ENCODE results near the gene BCL2L12.
A peak's percentile ranks its signal among the peaks of the same experiment; 100 is the strongest.

The BCL2L12 gene

GRCh38 chr19:49642492-49643035 lies 23.2 kb upstream of the BCL2L12 start:
- DNase-seq, result no peak

DNA sequence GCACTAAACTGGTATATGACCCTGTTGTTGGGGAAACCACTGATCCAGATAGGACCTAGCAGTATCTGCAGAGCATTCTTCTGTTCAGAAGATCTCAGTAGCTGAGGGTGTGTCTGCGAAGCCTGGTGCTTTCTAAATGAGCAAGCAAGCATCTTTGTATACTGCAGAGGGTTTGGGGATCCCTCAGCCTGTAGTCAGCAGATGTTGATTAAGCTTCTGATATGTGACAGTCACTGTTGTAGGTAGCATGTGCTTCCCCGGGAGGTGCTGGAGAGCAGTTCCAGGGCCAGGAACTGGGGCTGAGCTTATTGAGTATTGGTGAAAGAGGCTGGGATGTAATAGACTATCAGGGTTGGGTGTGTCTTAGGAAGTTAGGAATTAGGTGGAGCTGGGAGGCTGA lies 22.3 kb upstream of the BCL2L12 start:
- no peak for DNase-seq

- DNase-seq, result no peak
Measured at GRCh38 chr19:49645592-49645991, 20.1 kb upstream of the BCL2L12 start.

DNA sequence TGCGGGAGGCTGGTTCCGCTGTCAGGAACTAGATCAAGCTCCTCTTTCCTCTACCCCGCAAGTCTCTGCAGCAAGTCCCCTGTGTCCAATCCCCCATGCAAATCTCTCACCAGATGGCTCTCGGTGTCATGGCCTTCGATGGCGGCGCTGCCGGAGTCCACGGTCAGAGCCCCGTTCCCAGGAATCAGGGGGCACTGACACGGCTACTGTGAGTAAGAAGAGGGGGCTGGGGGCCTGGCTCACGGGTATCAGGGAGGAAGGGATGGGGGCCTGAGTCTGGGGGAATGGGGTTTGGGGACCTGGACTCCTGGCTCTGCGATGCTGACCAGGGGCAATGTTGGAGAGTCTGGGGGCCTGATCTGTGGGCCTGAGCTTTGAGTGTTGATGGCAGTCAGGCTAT lies 19.7 kb upstream of the BCL2L12 start:
- DNase-seq, result no peak

GRCh38 chr19:49646586-49646985 lies 19.1 kb upstream of the BCL2L12 start:
- DNase-seq, result no peak

DNA sequence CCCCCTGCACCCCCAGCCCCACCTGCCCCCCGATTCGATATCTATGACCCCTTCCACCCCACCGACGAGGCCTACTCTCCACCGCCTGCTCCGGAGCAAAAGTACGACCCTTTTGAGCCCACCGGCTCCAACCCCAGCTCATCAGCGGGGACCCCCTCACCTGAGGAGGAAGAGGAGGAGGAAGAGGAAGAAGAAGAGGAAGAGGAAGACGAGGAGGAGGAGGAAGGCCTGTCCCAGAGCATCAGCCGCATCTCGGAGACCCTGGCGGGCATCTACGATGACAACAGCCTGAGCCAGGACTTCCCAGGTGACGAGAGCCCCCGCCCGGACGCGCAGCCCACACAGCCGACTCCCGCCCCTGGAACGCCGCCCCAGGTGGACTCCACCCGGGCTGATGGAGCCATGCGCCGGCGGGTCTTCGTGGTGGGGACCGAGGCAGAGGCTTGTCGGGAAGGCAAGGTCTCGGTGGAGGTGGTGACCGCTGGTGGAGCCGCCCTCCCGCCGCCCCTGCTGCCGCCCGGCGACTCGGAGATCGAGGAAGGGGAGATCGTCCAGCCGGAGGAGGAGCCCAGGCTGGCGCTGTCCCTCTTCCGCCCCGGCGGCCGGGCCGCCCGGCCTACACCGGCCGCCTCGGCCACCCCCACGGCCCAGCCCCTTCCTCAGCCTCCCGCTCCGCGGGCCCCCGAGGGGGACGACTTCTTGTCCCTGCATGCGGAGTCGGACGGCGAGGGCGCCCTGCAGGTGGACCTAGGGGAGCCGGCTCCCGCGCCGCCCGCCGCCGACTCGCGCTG lies 14.5 kb upstream of the BCL2L12 start:
- DNase-seq, result no peak

- DNase-seq, result no peak
Measured at GRCh38 chr19:49651820-49652550, 13.7 kb upstream of the BCL2L12 start.

DNA sequence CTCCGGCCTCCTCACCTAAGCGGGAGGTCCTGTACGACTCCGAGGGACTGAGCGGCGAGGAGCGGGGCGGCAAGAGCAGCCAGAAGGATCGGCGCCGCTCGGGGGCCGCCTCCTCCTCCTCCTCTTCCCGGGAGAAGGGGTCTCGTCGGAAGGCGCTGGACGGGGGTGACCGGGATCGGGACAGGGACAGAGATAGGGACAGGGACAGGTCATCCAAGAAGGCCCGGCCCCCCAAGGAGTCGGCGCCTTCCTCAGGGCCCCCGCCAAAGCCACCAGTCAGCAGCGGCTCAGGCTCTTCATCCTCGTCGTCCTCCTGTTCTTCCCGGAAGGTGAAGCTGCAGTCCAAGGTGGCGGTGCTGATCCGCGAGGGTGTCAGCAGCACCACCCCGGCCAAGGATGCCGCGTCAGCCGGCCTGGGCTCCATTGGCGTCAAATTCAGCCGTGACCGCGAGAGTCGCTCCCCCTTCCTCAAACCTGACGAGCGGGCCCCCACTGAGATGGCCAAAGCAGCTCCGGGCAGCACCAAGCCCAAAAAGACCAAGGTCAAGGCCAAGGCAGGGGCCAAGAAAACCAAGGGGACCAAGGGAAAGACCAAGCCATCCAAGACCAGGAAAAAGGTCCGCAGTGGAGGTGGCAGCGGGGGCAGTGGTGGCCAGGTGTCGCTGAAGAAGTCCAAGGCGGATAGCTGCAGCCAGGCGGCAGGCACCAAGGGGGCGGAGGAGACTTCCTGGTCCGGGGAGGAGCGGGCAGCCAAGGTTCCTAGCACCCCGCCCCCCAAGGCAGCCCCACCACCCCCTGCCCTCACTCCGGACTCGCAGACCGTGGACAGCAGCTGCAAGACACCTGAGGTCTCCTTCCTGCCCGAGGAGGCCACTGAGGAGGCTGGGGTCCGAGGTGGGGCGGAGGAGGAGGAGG lies 12.9 kb upstream of the BCL2L12 start:
- DNase-seq, result no peak

DNA sequence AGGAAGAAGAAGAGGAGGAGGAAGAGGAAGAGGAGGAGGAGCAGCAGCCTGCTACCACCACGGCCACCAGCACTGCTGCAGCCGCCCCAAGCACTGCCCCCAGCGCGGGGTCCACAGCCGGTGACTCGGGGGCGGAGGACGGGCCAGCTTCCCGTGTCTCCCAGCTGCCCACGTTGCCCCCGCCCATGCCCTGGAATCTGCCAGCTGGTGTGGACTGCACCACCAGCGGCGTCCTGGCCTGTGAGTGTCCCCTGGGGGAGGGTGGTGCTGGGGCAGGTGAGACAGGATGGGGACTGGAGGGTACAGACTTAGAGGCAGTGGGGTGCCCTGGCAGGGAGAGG lies 12.3 kb upstream of the BCL2L12 start:
- DNase-seq, result no peak

DNA sequence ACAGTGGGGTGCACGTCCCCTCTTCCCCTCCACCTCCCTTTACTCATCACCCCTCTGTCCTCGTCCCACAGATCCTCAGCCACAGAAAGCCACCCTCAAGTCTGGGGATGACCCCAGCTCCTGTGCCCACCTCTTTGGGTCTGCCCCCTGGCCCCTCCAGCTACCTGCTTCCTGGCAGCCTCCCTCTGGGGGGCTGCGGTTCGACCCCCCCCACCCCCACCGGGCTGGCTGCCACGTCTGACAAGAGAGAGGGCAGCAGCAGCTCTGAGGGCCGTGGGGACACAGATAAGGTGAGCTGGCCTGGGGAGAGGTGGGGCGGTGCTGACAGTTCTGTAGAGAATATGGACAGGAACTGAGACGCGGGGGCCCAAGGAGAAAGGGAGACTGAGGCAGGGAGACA lies 11.2 kb upstream of the BCL2L12 start:
- DNase-seq, result no peak

- no peak for DNase-seq
Measured at GRCh38 chr19:49655570-49656455, 9.9 kb upstream of the BCL2L12 start.

DNA sequence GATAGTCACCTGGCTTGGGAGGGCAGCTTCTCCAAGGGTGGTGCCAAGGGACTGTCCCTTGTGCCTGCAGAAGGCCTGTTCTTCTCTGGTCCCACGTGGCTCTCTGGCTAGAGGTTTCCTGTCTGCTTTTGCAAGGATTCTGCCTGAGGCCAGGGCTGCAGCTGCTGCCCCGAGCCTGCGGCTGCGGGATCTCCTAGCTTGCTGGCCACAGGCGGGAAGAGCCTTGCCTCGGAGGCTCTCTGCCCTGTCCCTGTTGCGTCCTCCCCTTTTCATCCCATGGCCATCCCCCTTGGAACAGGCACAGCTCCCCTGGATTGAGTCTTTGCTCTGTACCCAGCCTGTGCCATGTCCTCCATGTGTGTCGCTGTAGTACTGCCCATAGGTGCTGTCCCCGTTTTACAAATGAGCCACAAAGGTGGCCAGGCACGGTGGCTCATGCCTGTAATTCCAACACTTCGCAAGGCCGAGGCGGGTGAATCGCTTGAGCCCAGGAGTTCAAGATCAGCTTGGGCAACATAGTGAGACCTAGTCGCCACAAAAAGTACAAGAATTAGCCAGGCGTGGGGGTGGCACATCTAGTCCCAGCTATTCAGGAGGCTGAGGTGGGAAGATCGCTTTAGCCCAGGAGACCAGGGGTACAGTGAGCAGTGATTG lies 9.2 kb upstream of the BCL2L12 start:
- DNase-seq, result no peak

DNA sequence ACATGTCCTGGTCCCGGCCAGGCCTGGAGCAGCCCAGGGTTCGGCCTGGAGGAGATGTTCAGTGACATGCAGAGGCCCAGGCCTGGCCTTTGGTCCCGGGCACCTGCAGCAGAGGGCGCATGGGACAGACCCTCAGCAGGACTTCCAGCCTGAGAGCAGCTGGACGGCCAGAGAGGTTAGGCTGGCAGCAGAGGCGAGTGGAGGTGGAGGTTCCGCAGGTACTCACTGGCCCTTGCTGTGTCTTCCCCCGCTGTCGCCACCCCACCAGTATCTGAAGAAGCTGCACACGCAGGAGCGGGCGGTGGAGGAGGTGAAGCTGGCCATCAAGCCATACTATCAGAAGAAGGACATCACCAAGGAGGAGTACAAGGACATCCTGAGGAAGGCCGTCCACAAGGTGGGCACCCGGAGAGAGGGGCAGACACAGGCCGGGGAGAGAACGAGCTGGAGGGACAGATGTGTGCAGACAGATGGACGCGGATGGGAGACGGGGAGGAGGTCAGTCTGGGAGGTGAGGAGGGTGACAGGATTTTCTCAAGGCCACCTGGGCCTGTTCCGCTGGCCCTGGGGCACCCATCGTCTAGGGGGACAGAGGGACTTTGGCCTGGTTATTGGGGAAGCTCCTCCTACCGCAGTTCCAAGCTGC lies 8.1 kb upstream of the BCL2L12 start:
- no peak for DNase-seq

- no peak for DNase-seq
Measured at GRCh38 chr19:49658139-49658517, 7.6 kb upstream of the BCL2L12 start.

- no peak for DNase-seq
Measured at GRCh38 chr19:49658566-49659442, 6.9 kb upstream of the BCL2L12 start.

GRCh38 chr19:49660338-49660961 lies 5.3 kb upstream of the BCL2L12 start:
- no peak for DNase-seq

DNA sequence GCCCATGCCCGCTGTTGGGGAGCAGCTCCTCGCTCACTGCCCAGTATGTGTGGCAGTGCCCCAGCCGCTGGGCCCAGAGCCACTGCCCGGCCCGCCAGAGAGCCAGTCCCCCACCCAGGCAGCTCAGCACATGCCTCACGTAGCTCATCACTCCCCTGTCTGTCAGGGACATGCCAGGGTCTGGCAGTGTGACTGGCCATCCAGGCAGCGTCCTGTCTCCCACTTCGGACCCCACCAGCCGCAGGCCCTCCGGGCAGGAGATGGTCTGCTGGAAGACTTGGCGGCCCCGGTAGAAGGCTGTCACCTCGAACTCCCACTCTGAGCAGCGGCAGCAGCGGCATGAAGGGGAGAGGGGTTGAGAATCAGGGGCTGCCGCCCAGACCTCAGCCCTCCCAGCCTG lies 3.7 kb upstream of the BCL2L12 start:
- no peak for DNase-seq

- no peak for DNase-seq
Measured at GRCh38 chr19:49663224-49663623, 2.5 kb upstream of the BCL2L12 start.

DNA sequence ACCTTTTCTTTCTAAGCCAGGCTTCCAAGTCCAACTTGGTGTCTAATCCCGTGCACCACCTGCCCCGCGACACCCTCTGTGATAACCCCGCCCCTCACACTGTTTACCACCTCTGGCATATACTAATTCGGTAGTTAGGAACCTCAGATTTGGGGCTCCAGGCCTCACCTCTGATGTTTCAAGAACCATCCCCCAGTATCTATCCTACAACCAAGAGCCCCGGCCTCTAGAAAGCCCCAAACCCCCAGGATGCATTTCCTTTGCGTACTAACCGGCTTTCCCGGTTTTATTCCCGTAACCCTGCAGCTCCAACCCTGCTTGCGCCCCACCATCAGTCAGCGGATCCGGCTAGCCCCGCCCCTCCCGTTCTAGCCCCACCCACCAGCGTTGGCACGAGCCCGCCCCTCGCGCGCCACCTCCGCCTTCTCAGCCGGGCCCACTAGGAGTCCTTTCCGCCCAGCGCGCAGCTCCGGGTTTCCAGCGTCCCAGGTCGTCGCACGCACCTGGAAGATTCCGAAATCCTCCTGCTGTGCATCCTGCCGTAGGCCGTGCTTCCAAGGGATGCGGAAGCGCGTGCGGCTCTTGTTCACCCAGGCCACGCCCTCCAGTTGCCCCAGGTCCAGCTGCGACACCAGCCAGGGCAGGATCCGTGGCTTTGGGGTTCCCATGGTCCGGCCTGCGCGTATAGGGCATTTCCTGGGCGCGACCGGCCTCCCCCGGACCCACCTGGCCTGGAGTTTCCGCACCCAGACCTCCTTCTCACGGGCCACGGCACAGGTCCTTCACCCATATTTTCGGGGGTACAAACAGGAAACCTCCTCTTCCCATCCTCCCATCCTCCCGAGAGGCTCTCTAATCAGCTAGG lies 1.3 kb upstream of the BCL2L12 start:
- DNase-seq, result peak; percentile 93

Data from NCI-H226 (cell line).